HepG2 (cell line): ENCODE results near the gene PCNP. TPM values are rescaled to one million over a fixed set of nuclear protein-coding genes. Genes with fewer than 3 reads are reported as not detected.

ENCODE experiments used
- AFF4 ChIP-seq: sonication (generic); formaldehyde crosslinking; IDR thresholded peaks from 2 replicates; pipeline ENCODE4 v1.4.0; 2020; ENCODE audit warnings: missing genetic modification reagents
- BCL3 ChIP-seq: sonication (generic); formaldehyde crosslinking; IDR thresholded peaks from 2 replicates; pipeline ENCODE4 v1.5.1; 2020; ENCODE audit warnings: mild to moderate bottlenecking, missing genetic modification reagents, moderate library complexity
- GABPB1 ChIP-seq: IDR thresholded peaks from 2 replicates; pipeline ENCODE4 v1.6.1; 2016; ENCODE audit warnings: mild to moderate bottlenecking, missing genetic modification reagents, moderate library complexity, missing compliant biosample characterization
- HOXA3 ChIP-seq: sonication (generic); formaldehyde crosslinking; IDR thresholded peaks from 2 replicates; pipeline ENCODE4 v1.5.0; 2020; ENCODE audit warnings: missing genetic modification reagents
- KDM3A ChIP-seq: IDR thresholded peaks from 2 replicates; pipeline ENCODE4 v1.6.1; 2018; ENCODE audit warnings: low read depth, missing compliant biosample characterization
- KLF6 ChIP-seq: IDR thresholded peaks from 2 replicates; pipeline ENCODE4 v1.8.0; 2016; ENCODE audit warnings: missing biosample characterization, missing genetic modification reagents
- MED8 ChIP-seq: sonication (generic); formaldehyde crosslinking; IDR thresholded peaks from 2 replicates; pipeline ENCODE4 v1.8.1; 2023; ENCODE audit warnings: mild to moderate bottlenecking, missing genetic modification reagents; ENCODE audit not compliant: insufficient replicate concordance
- NCOA2 ChIP-seq: sonication (generic); formaldehyde crosslinking; IDR thresholded peaks from 2 replicates; pipeline ENCODE4 v1.8.0; 2022; ENCODE audit warnings: inconsistent platforms
- NR2F6 ChIP-seq, 2 experiments: IDR thresholded peaks; 2 replicates each; pipeline ENCODE4 v1.6.1; 2016; ENCODE audit warnings: antibody characterized with exemption in 1 of 2, mild to moderate bottlenecking in 1 of 2
- SMAD9 ChIP-seq: sonication (generic); formaldehyde crosslinking; IDR thresholded peaks from 2 replicates; pipeline ENCODE4 v1.5.1; 2020; ENCODE audit warnings: mild to moderate bottlenecking, missing genetic modification reagents
- ZFP36L1 ChIP-seq: sonication (generic); formaldehyde crosslinking; IDR thresholded peaks from 2 replicates; pipeline ENCODE4 v1.8.0; 2022; ENCODE audit warnings: mild to moderate bottlenecking, missing genetic modification reagents, moderate library complexity
- ZFP91 ChIP-seq: sonication (generic); formaldehyde crosslinking; IDR thresholded peaks from 2 replicates; pipeline ENCODE4 v1.9.0; 2022; ENCODE audit warnings: missing genetic modification reagents, mild to moderate bottlenecking, borderline replicate concordance
- ZNF350 ChIP-seq: sonication (generic); formaldehyde crosslinking; IDR thresholded peaks from 2 replicates; pipeline ENCODE4 v1.4.0; 2020; ENCODE audit warnings: mild to moderate bottlenecking, low read depth, missing genetic modification reagents, borderline replicate concordance
- ZNF570 ChIP-seq: sonication (generic); formaldehyde crosslinking; IDR thresholded peaks from 2 replicates; pipeline ENCODE4 v1.4.0; 2020; ENCODE audit warnings: mild to moderate bottlenecking, missing genetic modification reagents, borderline replicate concordance
- ZNF687 ChIP-seq: sonication (generic); formaldehyde crosslinking; IDR thresholded peaks from 2 replicates; pipeline ENCODE4 v1.5.1; 2020; ENCODE audit warnings: mild to moderate bottlenecking, missing genetic modification reagents, moderate library complexity
- ZNF747 ChIP-seq: sonication (generic); formaldehyde crosslinking; IDR thresholded peaks from 2 replicates; pipeline ENCODE4 v1.8.1; 2023; ENCODE audit warnings: missing genetic modification reagents, mild to moderate bottlenecking, borderline replicate concordance
- ZNF782 ChIP-seq: sonication (generic); formaldehyde crosslinking; IDR thresholded peaks from 2 replicates; pipeline ENCODE4 v1.4.0; 2020; ENCODE audit warnings: missing genetic modification reagents, mild to moderate bottlenecking, borderline replicate concordance
- polyA plus RNA-seq, 8 experiments: library from polyadenylated mRNA; depleted of rRNA in 3 of 8; stranded (reverse) in 7 of 8; unstranded in 1 of 8; fragments of >200 nt; fragmentation: Illumina TruSeq in 4 of 8; extraction: Trizol in 4 of 8; gene quantifications; 2 replicates each; pipeline versions ENCODE4 v1.2.1 to v1.2.3, GENCODE V29; 2011 to 2016; ENCODE audit warnings: low read depth in 4 of 8, missing spikeins in 1 of 8, mixed read lengths in 1 of 8; ENCODE audit not compliant: insufficient read depth in 1 of 8
- total RNA-seq, 5 experiments: library from RNA; depleted of rRNA; stranded (reverse); fragments of >200 nt; fragmentation: Illumina TruSeq; extraction: Trizol; gene quantifications; 2 replicates each; pipeline ENCODE4 v1.2.3, GENCODE V29; 2016; ENCODE audit warnings: low read depth in 1 of 5

The PCNP gene
- total and polyA plus RNA-seq, 2 of the 13 experiments (the other 11 are each of a cell fraction or from before 2014, with no cell fraction given), result 44.1 to 78.2 TPM

GRCh38 chr3:101573449-101574387 lies at the start of gene PCNP (continued):
- TF ChIP-seq NCOA2 (CRISPR knock-in tag), result 0 out of 2 replicates have a peak, but pooled peaks have one; percentile 27
- 0 out of 2 replicates have a peak, but pooled peaks have one; percentile 25 for TF ChIP-seq KDM3A (CRISPR knock-in tag)
- no peak for TF ChIP-seq NR2F6 (IDR thresholded peaks at IDR 0.05)
- TF ChIP-seq NR2F6 (CRISPR knock-in tag; IDR thresholded peaks at IDR 0.05), result peak; percentile 50; the same call in 1 of the 2 replicates
- TF ChIP-seq ZNF747 (CRISPR knock-in tag), result 0 out of 2 replicates have a peak, but pooled peaks have one; percentile 38
- TF ChIP-seq AFF4 (CRISPR knock-in tag), result no peak
- peak; percentile 78 for TF ChIP-seq MED8 (CRISPR knock-in tag)
- peak; percentile 98 for TF ChIP-seq GABPB1
- TF ChIP-seq KLF6, result peak; percentile 82
- peak; percentile 92 for TF ChIP-seq ZNF350
- TF ChIP-seq ZNF570 (CRISPR knock-in tag), result no peak
- TF ChIP-seq HOXA3 (CRISPR knock-in tag), result peak; percentile 97
- no peak for TF ChIP-seq ZNF782 (CRISPR knock-in tag)
- TF ChIP-seq SMAD9 (CRISPR knock-in tag), result no peak
- TF ChIP-seq ZFP91 (CRISPR knock-in tag), result peak; percentile 93
- peak; percentile 85 for TF ChIP-seq ZNF687 (CRISPR knock-in tag)
- TF ChIP-seq BCL3 (CRISPR knock-in tag), result peak; percentile 38; the same call in 1 of the 2 replicates
- TF ChIP-seq ZFP36L1 (CRISPR knock-in tag), result 0 out of 2 replicates have a peak, but pooled peaks have one; percentile 20
